NCI-H524 treated with DMSO at 0.1 percent for 48 hours (cell line): Measurements from ENCODE around the gene CYP27A1.

ENCODE experiments used
- DNase-seq: peaks from one replicate; lab custom pipeline; 2025; lab: John Stamatoyannopoulos, UW

Gene CYP27A1

GRCh38 chr2:218811382-218811781 is 29.4 kb downstream of the CYP27A1 start:
- DNase-seq: no peak

- no peak for DNase-seq
Measured at GRCh38 chr2:218812096-218812815, 30.3 kb downstream of the CYP27A1 start.

- DNase-seq: no peak
Measured at GRCh38 chr2:218812861-218813260, 30.9 kb downstream of the CYP27A1 start.

- no peak for DNase-seq
Measured at GRCh38 chr2:218813771-218814460, 32.0 kb downstream of the CYP27A1 start.

- DNase-seq: no peak
Measured at GRCh38 chr2:218814540-218815243, 32.7 kb downstream of the CYP27A1 start.

- DNase-seq: no peak
Measured at GRCh38 chr2:218815244-218815637, 33.3 kb downstream of the CYP27A1 start.

GRCh38 chr2:218815649-218816048 is 33.7 kb downstream of the CYP27A1 start:
- DNase-seq: no peak

- DNase-seq: no peak
Measured at GRCh38 chr2:218816561-218817011, 34.6 kb downstream of the CYP27A1 start.

GRCh38 chr2:218819093-218819492 is 37.1 kb downstream of the CYP27A1 start:
- no peak for DNase-seq

- no peak for DNase-seq
Measured at GRCh38 chr2:218820746-218821369, 38.9 kb downstream of the CYP27A1 start.

- DNase-seq: no peak
Measured at GRCh38 chr2:218821605-218822211, 39.8 kb downstream of the CYP27A1 start.

- no peak for DNase-seq
Measured at GRCh38 chr2:218822622-218823021, 40.7 kb downstream of the CYP27A1 start.

GRCh38 chr2:218823196-218823855 is 41.4 kb downstream of the CYP27A1 start:
- no peak for DNase-seq

- DNase-seq: no peak
Measured at GRCh38 chr2:218824004-218824403, 42.1 kb downstream of the CYP27A1 start.

- no peak for DNase-seq
Measured at GRCh38 chr2:218826791-218827190, 44.8 kb downstream of the CYP27A1 start.

GRCh38 chr2:218827701-218828476 is 45.9 kb downstream of the CYP27A1 start:
- DNase-seq: no peak

GRCh38 chr2:218828477-218828778 is 46.5 kb downstream of the CYP27A1 start:
- no peak for DNase-seq

GRCh38 chr2:218829868-218830451 is 48.0 kb downstream of the CYP27A1 start:
- no peak for DNase-seq

GRCh38 chr2:218830526-218831306 is 48.8 kb downstream of the CYP27A1 start:
- DNase-seq: no peak
